Measurements from ENCODE around the gene CRACDL. TPM values are rescaled to one million over a fixed set of nuclear protein-coding genes. Genes with fewer than 3 reads are reported as not detected.

CRACDL gene, protein sequence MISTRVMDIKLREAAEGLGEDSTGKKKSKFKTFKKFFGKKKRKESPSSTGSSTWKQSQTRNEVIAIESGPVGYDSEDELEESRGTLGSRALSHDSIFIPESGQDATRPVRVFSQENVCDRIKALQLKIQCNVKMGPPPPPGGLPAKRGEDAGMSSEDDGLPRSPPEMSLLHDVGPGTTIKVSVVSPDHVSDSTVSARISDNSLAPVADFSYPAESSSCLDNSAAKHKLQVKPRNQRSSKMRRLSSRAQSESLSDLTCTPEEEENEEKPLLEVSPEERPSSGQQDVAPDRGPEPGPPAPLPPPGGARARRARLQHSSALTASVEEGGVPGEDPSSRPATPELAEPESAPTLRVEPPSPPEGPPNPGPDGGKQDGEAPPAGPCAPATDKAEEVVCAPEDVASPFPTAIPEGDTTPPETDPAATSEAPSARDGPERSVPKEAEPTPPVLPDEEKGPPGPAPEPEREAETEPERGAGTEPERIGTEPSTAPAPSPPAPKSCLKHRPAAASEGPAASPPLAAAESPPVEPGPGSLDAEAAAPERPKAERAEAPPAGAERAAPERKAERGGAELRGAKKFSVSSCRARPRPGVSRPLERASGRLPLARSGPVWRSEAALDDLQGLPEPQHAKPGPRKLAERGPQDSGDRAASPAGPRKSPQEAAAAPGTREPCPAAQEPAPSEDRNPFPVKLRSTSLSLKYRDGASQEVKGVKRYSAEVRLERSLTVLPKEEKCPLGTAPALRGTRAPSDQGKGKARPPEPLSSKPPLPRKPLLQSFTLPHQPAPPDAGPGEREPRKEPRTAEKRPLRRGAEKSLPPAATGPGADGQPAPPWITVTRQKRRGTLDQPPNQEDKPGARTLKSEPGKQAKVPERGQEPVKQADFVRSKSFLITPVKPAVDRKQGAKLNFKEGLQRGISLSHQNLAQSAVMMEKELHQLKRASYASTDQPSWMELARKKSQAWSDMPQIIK
- 0.50 TPM in 1 of 2 replicates, not detected in the other for total RNA-seq

DNA sequence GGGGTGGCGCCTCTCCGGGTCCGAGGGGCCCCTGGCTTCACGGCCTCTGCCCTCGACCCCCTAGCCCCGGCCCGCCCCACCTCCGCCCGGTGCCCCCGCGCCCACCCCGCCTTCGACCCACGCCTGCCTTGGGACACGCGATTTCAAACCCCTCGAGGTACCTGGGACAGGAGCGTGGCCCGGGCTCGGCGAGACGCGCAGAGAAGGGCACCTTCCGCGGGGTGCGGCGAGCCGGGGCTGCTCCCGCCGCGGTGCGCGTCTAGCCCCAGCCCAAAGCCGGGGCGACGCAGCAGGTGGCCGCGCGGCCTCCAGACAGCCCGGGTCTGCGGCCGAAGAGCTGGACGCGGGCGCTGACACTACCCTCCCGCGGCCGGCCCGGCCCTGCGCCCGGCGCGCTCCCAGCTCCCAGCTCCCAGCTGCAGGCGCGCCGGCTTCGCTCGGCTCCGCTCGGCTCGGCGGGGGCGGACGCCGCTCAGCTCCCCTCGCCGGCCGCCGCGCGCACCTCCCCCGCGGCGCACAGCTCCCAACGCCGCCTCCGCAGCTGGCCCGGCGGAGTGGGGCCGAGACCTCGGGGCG, at the start of gene CRACDL:
TSS of gene CRACDL (minus strand) at position 449 of the 576 bp plus-strand sequence. CDS start 89,425 bp downstream, outside the sequence.

Other genes starting within 250 kb of the CRACDL start
- 0.54 and 4.3 TPM in 2 replicates for gene MGAT4A, start 205.1 kb downstream of the CRACDL start, total RNA-seq
- gene C2orf15, start 205.5 kb upstream of the CRACDL start, total RNA-seq = not detected in 2 replicates
- 0.49 and 2.1 TPM in 2 replicates for gene TSGA10, start 218.7 kb upstream of the CRACDL start, total RNA-seq
- 4.2 and 6.2 TPM in 2 replicates for gene LIPT1, start 218.7 kb upstream of the CRACDL start, total RNA-seq
- gene MITD1, start 244.8 kb upstream of the CRACDL start, total RNA-seq = 8.5 and 16.3 TPM in 2 replicates
- 21.5 and 22.1 TPM in 2 replicates for gene MRPL30, start 245.0 kb upstream of the CRACDL start, total RNA-seq